Uterus (tissue), 4 donors: ENCODE measurements around the gene PSG4. TPM values are rescaled to one million over a fixed set of nuclear protein-coding genes. Genes with fewer than 3 reads are reported as not detected.
"Not testable (repeated sequence)": the region's sequence is repeated elsewhere in the genome, so short reads cannot be mapped to it uniquely, and the experiment has no call there.

Source experiments
- DNase-seq, 2 donors: peaks; one replicate each; pipeline ENCODE4 v3.0.0-alpha.2; 2019 to 2020
- H3K27ac ChIP-seq, 2 donors: fragments of 200-600 bp; sonication (generic); 1 replicate in 1 of 2; 2 replicates in 1 of 2; pipeline ENCODE4 v1.5.1; 2016 to 2018
- H3K27me3 ChIP-seq, 2 donors: fragments of 200-600 bp; sonication (generic); one replicate each; pipeline ENCODE4 v1.5.1; 2018 to 2019; ENCODE audit warnings: control low read depth in 1 of 2
- H3K36me3 ChIP-seq, 2 donors: fragments of 200-600 bp; sonication (generic); one replicate each; pipeline ENCODE4 v1.5.1; 2019; ENCODE audit warnings: control low read depth in 1 of 2
- H3K4me1 ChIP-seq, 2 donors: fragments of 200-600 bp; sonication (generic); one replicate each; pipeline ENCODE4 v1.5.1; 2018 to 2019; ENCODE audit warnings: control low read depth in 1 of 2
- H3K4me3 ChIP-seq, 2 donors: fragments of 200-600 bp; sonication (generic); 1 replicate in 1 of 2; 2 replicates in 1 of 2; pipeline ENCODE4 v1.5.1; 2018 to 2019; ENCODE audit warnings: mild to moderate bottlenecking in 1 of 2
- H3K9me3 ChIP-seq, 2 donors: fragments of 200-600 bp; sonication (generic); one replicate each; pipeline ENCODE4 v1.5.1; 2019; ENCODE audit warnings: control low read depth in 1 of 2
- intact Hi-C: fragments of 100-400 bp; cut with DNase I; formaldehyde crosslinking; loops from one replicate; pipeline ENCODE4 v1.15.1; 2023; ENCODE audit warnings: low total_unique reads
- total RNA-seq, 4 donors: library from RNA; depleted of rRNA in 3 of 4; stranded (reverse); fragments of >200 nt in 3 of 4; gene quantifications; one replicate each; pipeline versions ENCODE4 v1.1.0 to v1.2.4, GENCODE V29; 2014 to 2023
- TF ChIP-seq, protein P1 (sequence below), 4 experiments: fragments of 200-600 bp in 2 of 4; fragments of 450-650 bp in 2 of 4; sonication (generic) in 2 of 4; IDR thresholded peaks; one replicate each; pipeline ENCODE4 v1.5.1; 2016 to 2019; ENCODE audit warnings: antibody characterized with exemption in 4 of 4, mild to moderate bottlenecking in 2 of 4, moderate library complexity in 1 of 4
- donor health status: DM: yes; HTN: yes; CAD: no.

Gene PSG4
- total RNA-seq, 4 donors from 2014 or later: not detected

DNA sequence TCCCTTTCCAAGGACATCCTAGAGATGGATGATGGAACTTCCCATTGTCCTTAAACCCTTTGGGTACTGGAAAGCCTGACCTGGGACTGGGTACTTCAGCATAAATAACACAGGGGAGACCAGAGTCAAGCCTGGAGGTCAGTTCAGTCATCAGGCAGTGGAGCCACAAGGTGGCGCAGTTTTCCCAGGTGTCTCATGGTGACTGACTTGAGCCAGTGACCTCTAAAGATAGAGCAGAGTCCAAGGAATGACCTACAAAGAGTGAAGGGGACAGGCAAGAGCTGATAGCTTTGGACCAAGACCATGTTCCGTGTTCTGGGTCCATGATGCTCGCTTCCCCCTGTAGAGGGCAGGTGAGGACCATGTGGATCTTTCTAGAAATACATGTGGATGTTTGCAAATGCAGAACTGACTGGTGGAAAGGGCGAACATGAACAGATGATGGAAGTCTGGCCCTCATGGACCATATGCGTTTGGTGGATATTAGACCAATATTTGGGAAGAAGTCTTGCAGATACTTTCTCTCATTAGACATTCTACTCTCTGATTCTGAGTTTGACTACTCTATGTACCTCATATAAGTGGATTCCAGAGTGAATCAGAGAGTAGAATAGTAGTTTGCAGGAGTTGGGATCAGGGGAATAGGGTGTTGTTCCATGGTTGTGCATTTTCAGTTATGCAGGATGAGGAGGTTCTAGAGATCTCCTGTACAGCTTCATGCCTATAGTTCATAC is 6.6 kb downstream of the PSG4 start:
- H3K4me1 ChIP-seq, H3K27ac ChIP-seq, H3K9me3 ChIP-seq, H3K36me3 ChIP-seq, intact Hi-C loops, H3K27me3 ChIP-seq, H3K4me3 ChIP-seq, DNase-seq: not testable (repeated sequence)
- TF ChIP-seq, protein P1, sequence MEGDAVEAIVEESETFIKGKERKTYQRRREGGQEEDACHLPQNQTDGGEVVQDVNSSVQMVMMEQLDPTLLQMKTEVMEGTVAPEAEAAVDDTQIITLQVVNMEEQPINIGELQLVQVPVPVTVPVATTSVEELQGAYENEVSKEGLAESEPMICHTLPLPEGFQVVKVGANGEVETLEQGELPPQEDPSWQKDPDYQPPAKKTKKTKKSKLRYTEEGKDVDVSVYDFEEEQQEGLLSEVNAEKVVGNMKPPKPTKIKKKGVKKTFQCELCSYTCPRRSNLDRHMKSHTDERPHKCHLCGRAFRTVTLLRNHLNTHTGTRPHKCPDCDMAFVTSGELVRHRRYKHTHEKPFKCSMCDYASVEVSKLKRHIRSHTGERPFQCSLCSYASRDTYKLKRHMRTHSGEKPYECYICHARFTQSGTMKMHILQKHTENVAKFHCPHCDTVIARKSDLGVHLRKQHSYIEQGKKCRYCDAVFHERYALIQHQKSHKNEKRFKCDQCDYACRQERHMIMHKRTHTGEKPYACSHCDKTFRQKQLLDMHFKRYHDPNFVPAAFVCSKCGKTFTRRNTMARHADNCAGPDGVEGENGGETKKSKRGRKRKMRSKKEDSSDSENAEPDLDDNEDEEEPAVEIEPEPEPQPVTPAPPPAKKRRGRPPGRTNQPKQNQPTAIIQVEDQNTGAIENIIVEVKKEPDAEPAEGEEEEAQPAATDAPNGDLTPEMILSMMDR (IDR thresholded peaks at IDR 0.05): peak in 1 of 4 experiments; percentile 3

DNA sequence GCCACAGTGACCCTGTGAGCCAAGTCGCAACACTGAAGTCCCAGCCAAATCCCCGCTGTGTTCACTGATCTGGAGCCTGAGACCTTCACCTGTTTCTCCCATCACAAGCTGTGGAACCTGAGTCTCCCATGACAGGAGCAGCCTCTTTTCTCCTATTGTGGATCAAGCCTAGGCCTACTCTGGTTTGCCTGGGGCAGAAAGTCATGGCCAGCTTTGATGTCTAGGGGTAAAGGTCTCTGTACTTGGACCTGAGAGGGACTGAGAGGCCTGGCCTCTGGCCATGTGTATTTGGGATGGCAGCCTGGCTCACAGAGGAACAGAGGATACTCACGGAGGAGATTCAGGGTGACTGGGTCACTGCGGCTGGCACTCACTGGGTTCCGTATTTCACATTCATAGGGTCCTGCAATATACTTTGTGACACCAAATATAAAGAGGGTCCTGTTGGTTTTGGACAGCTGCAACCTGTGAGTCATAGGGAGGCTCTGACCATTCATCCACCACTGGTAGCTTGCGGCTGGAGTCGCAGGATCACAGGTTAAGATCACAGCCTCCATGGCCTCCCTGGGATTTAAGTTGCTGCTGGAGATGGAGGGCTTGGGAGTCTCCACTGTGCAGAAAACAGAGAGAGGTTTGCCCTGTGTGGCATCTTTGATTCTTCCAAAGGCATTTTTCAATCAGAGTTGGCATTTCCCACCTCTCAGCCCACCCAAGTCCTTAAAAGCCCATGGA is 7.6 kb downstream of the PSG4 start:
- H3K27ac ChIP-seq, DNase-seq, H3K9me3 ChIP-seq, H3K4me1 ChIP-seq, H3K4me3 ChIP-seq, intact Hi-C loops, H3K36me3 ChIP-seq, H3K27me3 ChIP-seq: not testable (repeated sequence)

DNA sequence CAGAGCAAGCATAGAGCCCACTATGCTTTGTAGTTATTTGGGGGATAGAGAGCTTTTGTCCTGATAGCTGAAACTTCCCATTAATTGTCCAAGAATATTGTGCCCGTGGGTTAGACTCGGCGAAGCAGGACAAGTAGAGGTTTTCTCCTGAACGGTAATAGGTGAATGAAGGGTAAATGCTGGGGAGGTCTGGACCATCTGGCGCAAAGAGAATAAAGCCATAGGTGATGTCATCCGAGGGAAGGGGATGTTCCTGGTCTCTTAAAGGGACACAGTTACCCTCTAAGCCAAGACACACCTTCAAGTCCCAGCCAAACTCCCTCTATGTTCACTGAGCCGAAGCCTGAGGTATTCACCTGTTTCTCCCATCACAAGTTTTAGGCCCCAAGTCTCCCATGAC is 11.0 kb downstream of the PSG4 start:
- H3K4me1 ChIP-seq, H3K4me3 ChIP-seq, H3K36me3 ChIP-seq, DNase-seq, H3K27ac ChIP-seq, H3K27me3 ChIP-seq, H3K9me3 ChIP-seq, intact Hi-C loops: not testable (repeated sequence)

DNA sequence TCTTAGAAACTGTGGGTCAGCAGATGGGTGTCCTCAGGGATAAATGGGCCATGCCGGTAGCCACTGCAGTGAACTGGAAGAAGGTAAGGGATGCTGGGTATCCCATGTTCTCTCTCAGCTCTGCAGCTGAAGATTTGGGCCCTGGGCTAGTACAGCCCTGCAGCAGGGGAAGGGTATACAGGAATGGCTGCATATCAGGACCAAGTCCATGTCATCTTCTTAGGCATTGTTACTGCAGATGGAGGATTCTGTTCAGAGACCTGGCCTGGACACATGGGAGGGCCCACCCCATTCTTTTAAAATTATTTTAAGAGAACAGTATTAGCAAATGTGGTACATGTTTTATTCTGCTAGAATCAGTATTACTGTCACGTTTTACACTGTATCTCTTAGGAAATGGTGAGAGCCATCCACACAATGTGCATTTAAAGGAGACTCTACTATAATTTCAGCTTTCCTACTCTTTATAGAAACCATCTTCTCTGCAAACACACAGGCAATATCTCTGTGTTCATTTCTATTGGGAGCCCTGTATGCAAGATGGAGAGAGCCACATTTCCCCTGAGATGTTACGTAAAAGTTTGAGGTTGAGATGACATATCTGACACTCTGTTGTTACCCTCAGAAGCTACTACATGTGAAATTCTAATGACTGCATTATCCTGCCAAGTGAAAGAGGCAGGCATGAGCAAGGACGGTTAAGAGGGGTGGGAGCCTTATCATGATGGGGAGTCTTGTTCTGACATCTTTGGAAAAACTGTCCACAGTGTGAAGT is 12.9 kb downstream of the PSG4 start:
- H3K27ac ChIP-seq, H3K36me3 ChIP-seq, H3K4me3 ChIP-seq, H3K27me3 ChIP-seq, DNase-seq, H3K4me1 ChIP-seq, intact Hi-C loops, H3K9me3 ChIP-seq: not testable (repeated sequence)

DNA sequence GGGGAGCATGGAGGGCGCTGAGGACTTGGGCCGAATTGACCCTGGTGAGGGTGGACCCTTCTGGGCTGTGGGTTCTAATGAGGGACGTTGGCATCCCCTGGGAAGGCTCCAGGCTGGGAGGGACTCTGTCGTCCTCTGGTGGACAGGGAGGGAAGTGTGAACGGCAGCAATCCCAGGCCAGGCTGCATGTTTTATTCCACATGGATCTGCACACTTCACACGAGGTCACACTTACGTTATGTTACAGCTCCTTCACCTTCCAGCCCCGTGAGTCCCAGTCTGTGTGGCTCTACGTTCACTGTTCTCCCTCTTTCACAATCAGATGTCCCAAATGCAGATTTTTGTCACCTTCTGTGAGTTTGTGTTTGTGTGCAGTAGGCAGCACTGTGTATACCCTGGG is 17.3 kb downstream of the PSG4 start:
- H3K9me3 ChIP-seq, intact Hi-C loops, DNase-seq, H3K4me3 ChIP-seq, H3K4me1 ChIP-seq, H3K27ac ChIP-seq, H3K36me3 ChIP-seq, H3K27me3 ChIP-seq: not testable (repeated sequence)

DNA sequence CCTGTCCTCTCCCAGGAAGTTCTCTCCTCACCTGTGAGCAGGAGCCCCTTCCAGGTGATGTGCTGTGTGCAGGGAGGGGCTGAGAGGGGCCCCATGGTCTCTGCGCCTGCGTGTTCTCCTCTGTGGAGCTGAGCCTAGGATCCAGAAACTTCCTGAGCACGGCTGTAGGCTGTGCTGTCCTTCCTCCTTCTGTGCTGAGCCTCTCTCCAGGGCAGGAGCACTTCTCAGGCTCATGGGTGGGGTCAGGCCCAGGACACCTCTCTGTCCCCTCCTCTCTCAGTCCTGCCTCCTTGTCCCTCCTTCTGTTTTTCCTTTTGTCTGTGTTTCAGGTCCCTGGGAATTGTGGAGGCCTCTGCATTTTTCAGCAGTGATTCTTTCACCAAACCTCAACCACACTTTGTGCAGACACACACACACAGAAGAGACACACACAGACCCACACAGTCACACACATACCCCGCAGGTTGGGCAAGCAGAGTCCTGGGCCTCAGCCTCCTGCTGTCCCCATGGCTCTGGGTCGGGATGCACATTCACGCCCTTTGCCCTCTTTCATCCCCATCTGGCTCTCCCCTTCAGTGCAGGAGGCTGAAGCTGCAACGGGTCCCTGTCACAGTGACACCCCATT is 19.0 kb downstream of the PSG4 start, which contains the start of gene PSG5:
Gene PSG5, minus strand, starts transcription at position 226 of the 625 bp plus-strand sequence. Its CDS starts 131 bp downstream, at position 95.
- H3K27me3 ChIP-seq, H3K4me3 ChIP-seq, H3K27ac ChIP-seq, H3K9me3 ChIP-seq, intact Hi-C loops, H3K4me1 ChIP-seq, H3K36me3 ChIP-seq, DNase-seq: not testable (repeated sequence)

DNA sequence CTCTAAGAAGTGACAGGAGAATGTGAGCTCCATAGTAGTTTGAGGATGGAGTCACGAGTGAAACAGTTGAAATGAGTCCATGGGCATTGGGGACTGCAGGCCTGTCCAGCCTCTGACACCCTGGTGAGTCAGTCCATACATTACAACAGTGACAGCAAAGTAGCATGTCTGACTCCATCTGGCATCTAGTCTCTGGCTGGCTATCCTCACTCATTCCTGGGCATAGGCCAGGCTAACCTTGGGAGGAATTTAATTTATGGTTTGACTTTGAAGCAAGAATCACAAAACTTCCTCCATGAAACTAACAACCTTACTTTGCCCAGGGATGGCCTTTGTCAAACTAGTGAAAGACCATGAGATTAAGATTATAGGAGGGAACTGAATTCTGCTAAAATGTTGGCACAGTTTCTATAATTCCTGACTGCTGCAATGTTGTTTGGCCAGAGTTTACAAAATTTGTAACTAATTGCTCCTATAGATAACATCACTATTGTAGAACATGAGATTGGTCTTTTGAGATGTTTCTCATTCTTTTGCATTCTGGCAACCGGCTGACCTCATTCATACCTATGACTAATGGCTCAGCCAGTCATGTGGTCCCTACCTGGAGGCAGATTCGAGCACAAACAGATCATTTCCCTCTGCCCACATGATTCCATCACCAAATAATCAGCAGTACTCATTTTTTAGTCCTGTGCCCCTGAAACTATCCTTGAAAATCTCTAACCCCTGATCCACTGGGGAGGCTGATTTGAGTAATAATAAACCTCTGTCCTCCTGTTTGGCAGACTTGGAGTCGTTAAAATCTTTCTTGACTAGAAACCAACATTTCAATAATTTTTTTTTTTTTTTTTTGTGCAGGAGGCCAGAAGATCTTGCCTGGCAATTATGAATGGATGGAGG is 23.3 kb downstream of the PSG4 start:
- DNase-seq, H3K4me3 ChIP-seq, intact Hi-C loops, H3K27me3 ChIP-seq, H3K9me3 ChIP-seq, H3K4me1 ChIP-seq, H3K27ac ChIP-seq, H3K36me3 ChIP-seq: not testable (repeated sequence)

DNA sequence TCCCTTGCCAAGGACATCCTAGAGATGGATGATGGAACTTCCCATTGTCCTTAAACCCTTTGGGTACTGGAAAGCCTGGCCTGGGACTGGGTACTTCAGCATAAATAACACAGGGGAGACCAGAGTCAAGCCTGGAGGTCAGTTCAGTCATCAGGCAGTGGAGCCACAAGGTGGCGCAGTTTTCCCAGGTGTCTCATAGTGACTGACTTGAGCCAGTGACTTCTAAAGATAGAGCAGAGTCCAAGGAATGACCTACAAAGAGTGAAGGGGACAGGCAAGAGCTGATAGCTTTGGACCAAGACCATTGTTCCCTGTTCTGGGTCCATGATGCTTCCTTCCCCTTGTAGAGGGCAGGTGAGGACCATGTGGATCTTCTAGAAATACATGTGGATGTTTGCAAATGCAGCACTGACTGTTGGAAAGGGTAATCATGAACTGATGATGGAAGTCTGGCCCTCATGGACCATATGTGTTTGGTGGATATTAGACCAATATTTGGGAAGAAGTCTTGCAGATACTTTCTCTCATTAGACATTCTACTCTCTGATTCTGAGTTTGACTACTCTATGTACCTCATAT is 25.8 kb downstream of the PSG4 start:
- DNase-seq, H3K36me3 ChIP-seq, H3K4me3 ChIP-seq, H3K27me3 ChIP-seq, intact Hi-C loops, H3K9me3 ChIP-seq, H3K4me1 ChIP-seq, H3K27ac ChIP-seq: not testable (repeated sequence)

DNA sequence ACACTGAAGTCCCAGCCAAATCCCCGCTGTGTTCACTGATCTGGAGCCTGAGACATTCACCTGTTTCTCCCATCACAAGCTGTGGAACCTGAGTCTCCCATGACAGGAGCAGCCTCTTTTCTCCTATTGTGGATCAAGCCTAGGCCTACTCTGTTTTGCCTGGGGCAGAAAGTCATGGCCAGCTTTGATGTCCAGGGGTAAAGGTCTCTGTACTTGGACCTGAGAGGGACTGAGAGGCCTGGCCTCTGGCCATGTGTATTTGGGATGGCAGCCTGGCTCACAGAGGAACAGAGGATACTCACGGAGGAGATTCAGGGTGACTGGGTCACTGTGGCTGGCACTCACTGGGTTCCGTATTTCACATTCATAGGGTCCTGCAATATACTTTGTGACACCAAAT is 26.9 kb downstream of the PSG4 start:
- not testable (repeated sequence) for H3K9me3 ChIP-seq

DNA sequence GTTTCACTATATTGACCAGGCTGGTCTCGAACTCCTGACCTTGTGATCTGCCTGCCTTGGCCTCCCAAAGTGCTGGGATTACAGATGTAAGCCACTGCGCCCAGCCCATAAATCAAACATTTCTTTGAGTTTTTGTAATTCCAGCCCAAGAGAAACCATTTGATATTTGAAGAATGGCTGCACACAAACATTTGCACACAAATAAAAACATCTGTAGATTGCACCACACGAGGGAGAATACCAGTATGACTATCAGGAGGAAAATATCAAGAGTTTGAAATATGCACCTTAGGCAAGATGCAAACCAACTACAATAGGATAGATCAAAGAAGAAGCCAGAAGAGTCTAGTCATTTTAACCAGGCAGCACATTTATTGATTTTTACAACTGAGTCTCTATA is 39.5 kb downstream of the PSG4 start:
- H3K9me3 ChIP-seq, H3K27ac ChIP-seq, H3K4me1 ChIP-seq, H3K36me3 ChIP-seq, intact Hi-C loops, H3K27me3 ChIP-seq, DNase-seq, H3K4me3 ChIP-seq: not testable (repeated sequence)

More for the DNA sequence above, 26.9 kb downstream of the PSG4 start:
- H3K4me1 ChIP-seq, H3K27me3 ChIP-seq, H3K27ac ChIP-seq, H3K4me3 ChIP-seq, intact Hi-C loops, DNase-seq, H3K36me3 ChIP-seq: not testable (repeated sequence)

DNA sequence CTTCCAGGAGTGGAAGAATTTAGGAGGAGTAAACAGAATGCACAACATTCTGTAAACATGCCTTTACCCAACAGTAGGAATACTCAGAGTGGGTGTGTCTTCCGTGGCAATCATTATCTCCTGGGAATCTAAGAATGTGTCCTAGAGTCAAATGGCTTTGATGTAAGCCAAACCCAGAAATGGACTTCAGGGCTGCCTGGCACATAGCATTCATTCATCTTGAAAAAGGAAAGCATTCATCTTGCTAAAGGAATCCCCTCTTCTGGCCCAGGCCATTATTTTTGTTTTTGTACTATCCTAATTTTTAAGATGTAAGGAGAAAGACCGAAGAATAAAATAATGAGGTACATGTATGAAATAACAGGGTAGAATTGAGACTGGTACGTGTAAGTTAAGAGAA is 42.3 kb downstream of the PSG4 start:
- H3K27ac ChIP-seq, H3K4me1 ChIP-seq, H3K27me3 ChIP-seq, H3K9me3 ChIP-seq, intact Hi-C loops, DNase-seq, H3K36me3 ChIP-seq, H3K4me3 ChIP-seq: not testable (repeated sequence)
